GM11168 (cell line): ENCODE data around the gene ADAMTS15.

Source experiments
- in situ Hi-C: fragments of 300-500 bp; cut with MboI; formaldehyde crosslinking; loops from one replicate; pipeline ENCODE4 v1.12.0; 2022; ENCODE audit warnings: low sequenced_read_pairs; ENCODE audit not compliant: unreplicated experiment

ADAMTS15 gene, protein sequence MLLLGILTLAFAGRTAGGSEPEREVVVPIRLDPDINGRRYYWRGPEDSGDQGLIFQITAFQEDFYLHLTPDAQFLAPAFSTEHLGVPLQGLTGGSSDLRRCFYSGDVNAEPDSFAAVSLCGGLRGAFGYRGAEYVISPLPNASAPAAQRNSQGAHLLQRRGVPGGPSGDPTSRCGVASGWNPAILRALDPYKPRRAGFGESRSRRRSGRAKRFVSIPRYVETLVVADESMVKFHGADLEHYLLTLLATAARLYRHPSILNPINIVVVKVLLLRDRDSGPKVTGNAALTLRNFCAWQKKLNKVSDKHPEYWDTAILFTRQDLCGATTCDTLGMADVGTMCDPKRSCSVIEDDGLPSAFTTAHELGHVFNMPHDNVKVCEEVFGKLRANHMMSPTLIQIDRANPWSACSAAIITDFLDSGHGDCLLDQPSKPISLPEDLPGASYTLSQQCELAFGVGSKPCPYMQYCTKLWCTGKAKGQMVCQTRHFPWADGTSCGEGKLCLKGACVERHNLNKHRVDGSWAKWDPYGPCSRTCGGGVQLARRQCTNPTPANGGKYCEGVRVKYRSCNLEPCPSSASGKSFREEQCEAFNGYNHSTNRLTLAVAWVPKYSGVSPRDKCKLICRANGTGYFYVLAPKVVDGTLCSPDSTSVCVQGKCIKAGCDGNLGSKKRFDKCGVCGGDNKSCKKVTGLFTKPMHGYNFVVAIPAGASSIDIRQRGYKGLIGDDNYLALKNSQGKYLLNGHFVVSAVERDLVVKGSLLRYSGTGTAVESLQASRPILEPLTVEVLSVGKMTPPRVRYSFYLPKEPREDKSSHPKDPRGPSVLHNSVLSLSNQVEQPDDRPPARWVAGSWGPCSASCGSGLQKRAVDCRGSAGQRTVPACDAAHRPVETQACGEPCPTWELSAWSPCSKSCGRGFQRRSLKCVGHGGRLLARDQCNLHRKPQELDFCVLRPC

DNA sequence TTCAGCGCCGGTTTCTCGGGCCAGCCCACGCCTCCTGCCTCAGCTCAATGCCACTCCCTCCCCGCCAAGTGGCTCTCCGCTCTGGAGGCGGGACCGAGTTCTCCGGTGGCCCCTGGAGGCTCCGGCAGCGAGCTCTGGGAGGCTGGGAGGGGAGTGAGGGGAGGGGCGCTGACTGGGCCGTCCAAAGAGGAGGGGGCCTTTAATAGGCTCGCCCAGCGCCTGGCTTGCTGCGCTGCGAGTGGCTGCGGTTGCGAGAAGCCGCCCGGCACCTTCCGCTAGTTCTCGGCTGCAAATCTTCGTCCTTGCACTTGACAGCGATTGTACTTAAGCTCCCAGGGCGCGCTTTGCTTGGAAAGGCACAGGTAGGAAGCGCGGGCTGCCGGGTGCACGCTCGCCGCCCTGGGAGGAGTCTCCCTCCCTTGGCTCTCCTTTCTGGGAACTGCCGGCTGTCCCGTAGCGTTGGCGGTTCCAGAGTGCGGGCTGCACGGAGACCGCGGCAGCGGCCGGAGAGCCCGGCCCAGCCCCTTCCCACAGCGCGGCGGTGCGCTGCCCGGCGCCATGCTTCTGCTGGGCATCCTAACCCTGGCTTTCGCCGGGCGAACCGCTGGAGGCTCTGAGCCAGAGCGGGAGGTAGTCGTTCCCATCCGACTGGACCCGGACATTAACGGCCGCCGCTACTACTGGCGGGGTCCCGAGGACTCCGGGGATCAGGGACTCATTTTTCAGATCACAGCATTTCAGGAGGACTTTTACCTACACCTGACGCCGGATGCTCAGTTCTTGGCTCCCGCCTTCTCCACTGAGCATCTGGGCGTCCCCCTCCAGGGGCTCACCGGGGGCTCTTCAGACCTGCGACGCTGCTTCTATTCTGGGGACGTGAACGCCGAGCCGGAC lies at the start of gene ADAMTS15:
Gene ADAMTS15, plus strand, starts transcription at position 230 of the 894 bp plus-strand sequence. Its CDS starts 329 bp downstream, at position 559.
- in situ Hi-C loops: no loop called here

DNA sequence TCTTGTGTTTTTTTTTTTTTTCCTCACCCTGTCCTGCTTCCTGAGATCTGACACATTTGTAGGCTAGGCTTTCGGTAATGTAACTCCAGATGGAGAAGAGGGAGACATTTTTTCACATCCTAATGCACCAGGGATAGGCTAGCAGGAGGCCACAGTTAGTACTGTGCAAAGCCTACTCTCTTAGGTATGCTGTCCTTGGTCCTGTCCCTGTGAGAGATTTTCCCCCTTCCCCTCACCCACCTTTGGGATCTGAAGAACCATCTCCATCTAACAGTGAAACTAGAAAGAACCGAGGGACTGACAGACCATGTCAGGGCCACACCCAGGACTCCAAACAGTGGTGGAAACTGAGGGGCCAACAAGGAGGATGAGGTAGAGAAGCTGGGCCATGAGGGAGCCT lies 49.2 kb upstream of the ADAMTS15 start:
- in situ Hi-C loops: no loop called here

DNA sequence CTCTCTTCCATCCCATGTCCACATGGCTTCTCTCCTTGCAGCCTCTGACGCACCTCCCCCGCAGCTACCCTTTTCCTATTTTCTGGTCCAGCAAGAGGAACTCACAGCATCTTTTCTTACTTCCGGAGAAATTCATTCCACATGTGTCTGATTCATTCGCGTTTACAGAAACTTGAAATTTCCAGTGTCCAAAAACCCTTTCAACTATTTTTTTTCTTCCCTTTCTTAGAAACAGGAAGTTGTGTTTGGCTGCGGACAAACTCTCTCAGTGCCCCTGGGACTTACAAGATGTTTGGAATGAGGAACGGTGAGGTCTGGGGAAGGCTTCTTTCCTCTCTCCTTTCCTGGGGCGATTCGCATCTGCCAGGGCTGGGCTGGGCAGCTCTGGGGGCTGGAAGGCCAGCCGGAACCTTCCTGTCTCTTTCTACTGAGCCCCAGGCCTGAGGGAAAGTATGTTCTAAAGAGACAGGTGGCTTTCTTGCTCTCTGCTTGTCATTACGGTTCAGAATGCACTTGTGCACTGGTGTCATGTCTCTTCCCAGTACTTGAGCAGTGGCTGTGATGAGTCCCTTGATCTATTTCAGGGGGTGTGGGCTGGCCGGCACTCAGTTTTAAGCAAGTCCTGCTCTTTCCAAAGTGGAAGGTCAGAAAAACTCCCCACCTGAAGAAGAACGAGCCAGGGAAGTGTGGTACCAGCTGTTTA lies 47.5 kb upstream of the ADAMTS15 start:
- in situ Hi-C loops: loop anchor here (25.0 kb wide), 1 partner anchor 189 kb away; no protein-coding TSS in a partner anchor

DNA sequence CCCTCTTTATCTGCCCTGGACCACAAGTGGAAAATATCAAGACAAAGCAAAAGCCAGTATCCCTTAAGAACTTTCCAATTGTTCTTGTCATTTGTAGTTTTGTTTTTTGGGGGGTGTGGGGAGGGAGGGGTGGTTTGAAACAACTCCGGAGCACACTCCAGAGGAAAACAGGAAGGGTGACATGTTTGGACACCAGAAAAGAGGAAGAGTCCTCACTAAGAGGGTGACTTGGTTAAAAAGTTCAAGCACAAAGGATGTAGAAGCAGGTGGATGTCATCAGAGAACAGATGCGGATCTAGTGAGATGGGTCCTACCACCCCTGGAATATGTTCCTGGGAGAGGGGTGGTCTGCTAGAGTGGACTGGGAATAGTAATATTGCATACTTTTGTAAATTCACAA lies 45.9 kb upstream of the ADAMTS15 start:
- in situ Hi-C loops: loop anchor here (25.0 kb wide), 1 partner anchor 190 kb away; no protein-coding TSS in a partner anchor

DNA sequence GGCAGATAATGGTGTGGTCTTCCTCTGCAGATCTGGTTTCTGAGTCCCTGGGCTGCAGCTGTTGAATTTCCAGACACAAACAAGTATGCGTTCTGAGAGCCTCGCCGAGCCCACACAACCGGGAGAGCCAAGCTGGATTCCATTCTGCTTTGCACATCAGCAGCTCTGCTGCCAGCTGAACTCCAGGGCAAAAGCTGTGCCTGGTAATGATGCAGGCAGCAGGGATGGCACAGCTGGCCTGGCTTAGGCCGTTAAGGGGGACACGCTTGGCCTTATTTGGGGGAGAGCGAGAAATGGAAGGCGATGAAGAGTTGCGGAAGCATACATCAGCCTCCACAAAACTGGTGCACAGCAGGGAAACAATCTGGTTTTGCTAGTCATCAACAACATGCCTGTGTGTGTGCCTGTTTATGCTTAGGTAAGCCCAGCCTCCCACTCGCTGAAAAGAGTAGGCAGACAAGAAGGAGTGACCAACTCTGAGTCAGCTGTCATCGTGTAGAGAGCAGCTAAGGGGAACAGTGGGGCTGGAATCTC lies 45.1 kb upstream of the ADAMTS15 start:
- in situ Hi-C loops: loop anchor here (25.0 kb wide), 1 partner anchor 191 kb away; no protein-coding TSS in a partner anchor

DNA sequence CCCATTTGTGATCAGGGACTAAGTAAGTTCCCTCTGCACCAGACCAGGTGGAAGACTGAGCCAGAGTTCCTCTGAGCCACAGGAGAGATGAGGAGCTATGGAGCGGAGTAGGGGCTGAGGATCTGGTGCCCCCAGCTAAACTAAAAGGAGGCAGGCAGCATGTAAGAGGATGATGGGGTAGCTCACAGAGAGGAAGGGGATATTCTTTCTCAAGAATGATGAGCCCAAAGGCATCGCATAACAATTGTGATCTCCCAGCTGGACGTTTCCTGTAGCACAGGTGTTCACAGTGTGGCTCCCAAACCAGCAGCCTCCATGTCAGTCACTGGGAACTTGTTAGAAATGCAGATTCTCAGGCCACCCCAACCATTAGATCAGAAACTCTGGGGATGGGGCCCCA lies 44.5 kb upstream of the ADAMTS15 start:
- in situ Hi-C loops: loop anchor here (25.0 kb wide), 1 partner anchor 192 kb away; no protein-coding TSS in a partner anchor

DNA sequence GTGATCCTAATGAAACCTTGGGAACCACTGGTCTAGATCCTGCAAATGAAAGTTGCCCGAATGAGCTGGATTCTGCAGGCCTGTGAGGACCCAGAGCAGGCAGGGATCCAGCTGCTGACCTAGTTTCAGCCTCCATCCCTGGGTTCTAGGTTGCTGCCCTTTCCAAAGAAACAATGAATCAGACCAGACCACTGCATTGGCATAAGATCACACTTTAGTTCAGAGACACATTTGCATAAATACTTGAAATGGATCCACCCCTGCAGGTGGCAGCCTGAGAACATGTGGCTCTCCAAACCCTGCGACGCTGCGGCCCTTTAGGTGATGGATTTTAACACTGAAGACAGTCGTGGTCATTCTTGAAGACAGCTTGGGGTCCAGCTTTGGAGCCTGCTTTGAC lies 43.7 kb upstream of the ADAMTS15 start:
- in situ Hi-C loops: loop anchor here (25.0 kb wide), 1 partner anchor 192 kb away; no protein-coding TSS in a partner anchor

DNA sequence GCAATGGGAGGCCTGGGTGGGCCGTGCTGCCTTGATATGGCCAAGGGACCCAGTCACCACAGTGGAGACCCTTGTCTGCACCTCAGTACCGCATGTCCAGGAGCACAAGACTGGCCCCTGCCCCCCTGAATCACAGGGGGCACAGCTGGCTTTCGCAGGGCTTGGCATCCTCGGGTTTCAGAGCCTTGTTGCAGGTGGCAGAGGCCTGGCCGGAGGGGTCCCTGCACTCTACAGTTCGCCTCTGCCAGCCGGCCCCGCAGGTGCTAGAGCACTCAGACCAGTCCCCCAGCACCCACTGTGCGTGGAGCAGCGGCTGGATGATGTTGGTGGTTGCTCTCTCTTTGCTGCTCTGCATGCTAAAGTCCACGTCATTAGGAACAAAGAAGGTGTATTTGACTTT lies 43.0 kb upstream of the ADAMTS15 start:
- in situ Hi-C loops: loop anchor here (25.0 kb wide), 1 partner anchor 193 kb away; no protein-coding TSS in a partner anchor

DNA sequence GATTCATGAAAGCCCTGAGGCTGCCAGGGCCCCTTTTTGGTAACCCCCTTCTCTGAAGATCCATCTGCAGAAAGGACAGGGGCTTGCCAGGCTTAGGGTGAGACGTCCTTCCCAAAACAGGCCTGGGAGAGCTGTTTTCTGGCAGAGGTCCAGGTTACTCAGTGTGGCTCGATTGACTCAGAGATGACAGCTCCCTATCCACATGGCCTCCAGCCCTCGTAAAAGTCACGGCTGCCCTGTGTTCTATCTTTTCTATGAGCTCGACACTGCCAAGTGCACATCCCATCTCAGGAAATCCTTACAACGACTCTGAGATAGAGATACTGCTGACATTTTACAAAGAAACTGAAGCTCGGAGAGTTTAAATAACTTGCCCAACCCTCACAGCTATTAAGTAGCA lies 40.5 kb upstream of the ADAMTS15 start:
- in situ Hi-C loops: loop anchor here (25.0 kb wide), 1 partner anchor 196 kb away; no protein-coding TSS in a partner anchor

DNA sequence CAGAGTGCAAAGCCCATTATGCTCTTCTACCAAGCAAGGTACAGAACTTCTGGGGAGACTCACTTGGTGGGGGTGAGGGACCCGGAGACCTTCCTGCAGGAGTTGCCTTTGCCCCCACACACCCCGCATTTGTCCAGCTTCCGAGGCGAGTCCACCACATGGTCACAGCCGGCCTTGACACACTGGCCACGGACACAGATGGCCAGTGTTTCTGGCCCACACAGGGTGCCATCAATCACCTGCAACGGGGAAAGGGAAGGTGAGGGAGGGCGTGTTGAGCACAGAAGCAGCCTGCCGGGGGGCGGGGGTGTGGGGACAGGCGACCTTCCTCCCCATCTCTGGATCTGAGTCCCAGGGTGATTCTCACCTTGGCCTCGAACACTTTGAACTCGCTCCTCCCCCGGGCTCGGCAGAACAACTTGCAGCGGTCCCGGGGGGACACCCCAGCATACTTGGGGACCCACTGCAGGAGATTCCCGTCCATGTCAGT lies 40.0 kb upstream of the ADAMTS15 start:
- in situ Hi-C loops: loop anchor here (25.0 kb wide), 1 partner anchor 196 kb away; no protein-coding TSS in a partner anchor

DNA sequence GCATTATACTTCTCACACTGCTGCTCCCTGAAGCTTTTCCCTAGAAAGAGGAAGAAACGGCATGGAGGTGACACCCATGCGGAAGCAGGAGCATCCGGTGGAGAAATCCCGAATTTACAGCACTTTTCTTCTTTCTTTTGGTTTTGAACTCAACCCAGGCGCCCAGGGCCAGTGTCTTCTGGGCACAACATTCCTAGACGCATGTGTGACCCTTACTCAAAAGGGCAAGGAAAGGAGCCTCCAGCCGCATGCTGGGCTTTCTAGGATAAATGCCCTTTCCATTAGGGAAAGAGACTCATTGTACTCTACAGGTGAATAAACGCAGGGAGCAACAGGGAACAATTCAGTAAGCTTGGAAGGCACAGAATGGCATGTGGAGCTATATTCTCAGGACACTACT lies 39.5 kb upstream of the ADAMTS15 start:
- in situ Hi-C loops: loop anchor here (25.0 kb wide), 1 partner anchor 197 kb away; no protein-coding TSS in a partner anchor

DNA sequence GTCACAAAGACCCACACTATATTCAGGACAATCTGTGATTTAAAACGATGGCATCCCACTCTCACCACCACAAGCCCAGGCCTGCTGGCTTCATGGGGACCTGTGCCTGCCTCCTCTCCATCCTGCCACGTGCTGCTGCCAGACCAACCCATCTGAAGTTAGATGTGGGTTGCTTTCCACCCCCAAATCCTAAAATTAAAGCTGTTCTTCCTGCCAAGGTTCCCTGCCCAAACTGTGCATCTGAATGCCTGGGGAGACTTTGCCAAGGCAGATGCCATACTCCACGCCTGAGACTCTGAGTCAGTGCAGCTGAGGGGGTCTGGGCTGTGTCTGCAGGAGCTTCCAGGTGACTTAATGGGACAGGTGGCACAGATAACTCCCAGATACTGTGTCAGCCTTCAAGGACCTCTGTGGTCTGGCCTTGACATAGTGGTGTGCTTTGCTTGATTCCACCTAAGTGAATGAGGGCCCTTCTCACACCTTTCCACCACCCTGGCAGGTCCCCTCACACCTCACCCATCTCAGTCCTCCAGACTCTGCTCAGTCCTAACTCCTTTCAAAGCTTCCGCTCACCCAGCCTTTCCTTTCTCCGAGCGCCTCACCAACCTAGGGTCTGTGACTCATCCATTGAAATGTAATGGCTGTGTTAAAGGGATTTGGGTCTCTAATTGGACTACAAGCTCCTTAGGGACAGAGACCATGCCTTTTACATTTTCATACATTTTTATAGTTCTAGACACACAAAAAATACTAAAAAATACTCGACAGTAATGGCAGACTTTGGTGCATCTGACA lies 38.7 kb upstream of the ADAMTS15 start:
- in situ Hi-C loops: loop anchor here (25.0 kb wide), 1 partner anchor 197 kb away; no protein-coding TSS in a partner anchor

DNA sequence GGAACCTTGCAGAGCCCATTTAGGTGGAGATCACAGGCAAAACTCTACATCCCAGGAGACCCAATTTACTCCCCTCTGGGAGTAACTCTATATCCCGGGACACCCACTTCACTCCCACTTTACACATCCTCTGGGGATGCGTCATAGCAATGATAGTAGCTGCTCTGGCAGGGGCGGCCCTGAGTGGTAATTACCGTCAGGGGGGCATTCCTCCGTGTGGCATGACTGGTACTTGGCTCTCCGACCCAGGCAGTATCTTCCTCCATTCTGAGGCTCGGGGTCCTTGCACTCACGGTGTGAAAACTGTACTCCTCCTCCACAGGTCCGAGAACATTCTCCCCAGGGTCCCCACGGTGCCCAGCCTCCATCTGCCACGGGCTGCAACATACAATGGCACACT lies 37.2 kb upstream of the ADAMTS15 start:
- in situ Hi-C loops: loop anchor here (25.0 kb wide), 1 partner anchor 199 kb away; no protein-coding TSS in a partner anchor

DNA sequence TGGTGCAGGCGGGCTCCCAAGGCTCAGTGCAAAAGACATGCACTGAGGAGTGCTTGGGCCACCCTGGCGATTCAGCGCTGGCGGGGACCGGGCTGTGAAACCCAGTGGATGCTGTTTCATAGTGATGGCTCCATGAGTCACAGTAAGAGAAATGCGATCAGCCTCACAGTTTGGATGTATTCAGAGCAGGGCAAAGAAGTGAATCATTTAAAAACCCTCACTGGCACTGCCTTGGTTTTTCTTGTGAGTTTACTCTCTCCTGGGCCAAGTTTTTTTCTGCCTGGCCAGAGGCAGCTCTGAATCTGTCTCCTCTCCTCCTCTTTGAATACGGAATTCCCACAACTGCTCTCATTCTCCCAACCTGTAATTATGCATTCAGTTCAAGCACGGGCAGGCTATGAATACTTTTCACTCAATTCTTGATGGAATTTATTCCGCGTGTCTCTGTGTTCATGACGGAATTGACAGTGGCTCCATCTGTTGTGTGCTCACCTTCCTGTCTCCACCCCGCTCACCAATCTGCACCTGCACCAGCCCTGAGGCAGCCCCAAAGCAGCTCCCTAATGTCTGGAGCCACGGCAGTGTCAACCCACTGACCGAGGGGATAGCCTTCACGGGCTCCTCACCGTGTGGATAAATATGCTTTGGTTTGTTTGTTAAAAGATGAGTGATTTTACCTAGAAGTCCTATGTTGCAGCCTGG lies 34.9 kb upstream of the ADAMTS15 start:
- in situ Hi-C loops: loop anchor here (25.0 kb wide), 1 partner anchor 201 kb away; no protein-coding TSS in a partner anchor

DNA sequence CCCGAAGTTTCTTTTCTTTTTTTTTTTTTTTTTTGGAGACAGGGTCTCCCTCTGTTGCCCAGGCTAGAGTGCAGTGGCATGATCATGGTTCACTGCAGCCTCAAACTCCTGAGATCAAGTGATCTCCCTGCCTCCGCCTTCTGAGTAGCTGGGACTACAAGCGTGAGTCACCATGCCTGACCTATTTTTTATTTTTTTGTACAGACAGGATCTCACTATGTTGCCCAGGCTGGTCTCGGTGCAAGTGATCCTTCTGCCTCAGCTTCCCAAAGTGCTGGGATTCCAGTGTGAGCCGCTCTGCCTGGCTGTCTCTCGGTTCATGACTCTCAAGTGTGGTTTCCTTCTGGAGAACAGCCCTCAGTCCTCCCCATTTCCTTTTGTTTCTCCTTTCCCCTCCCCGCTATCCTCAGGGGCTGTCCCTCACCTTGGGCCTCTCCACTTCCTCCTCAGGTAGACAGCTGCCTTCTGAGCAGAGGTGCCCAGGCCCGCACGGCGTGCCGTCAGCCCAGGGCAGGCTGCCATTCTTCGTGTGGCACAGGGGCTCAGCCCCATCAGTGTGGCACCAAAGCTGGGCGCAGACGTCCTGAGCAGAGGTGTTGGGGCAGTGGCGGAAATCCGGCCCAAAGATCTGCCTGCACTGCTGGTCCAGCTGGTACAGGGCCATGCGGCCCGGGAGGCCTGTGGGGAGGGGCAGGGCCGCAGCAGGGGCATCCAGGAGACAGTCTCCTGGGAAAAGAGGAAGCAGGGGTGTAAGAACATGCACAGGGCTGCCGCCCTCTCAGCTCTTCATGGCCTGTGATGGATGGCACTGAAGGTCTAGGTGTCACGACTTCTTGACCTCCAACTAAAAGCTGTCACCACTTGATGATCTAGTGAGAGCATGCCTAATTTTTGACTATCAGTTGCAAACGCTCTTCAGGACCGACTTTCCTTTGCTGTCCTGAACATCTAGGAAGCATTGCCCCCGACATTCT lies 34.1 kb upstream of the ADAMTS15 start:
- in situ Hi-C loops: loop anchor here (25.0 kb wide), 1 partner anchor 202 kb away; no protein-coding TSS in a partner anchor
